ENCODE data around the gene TJP3. TPM values are rescaled to one million over a fixed set of nuclear protein-coding genes. Genes with fewer than 3 reads are reported as not detected.

Gene TJP3, protein sequence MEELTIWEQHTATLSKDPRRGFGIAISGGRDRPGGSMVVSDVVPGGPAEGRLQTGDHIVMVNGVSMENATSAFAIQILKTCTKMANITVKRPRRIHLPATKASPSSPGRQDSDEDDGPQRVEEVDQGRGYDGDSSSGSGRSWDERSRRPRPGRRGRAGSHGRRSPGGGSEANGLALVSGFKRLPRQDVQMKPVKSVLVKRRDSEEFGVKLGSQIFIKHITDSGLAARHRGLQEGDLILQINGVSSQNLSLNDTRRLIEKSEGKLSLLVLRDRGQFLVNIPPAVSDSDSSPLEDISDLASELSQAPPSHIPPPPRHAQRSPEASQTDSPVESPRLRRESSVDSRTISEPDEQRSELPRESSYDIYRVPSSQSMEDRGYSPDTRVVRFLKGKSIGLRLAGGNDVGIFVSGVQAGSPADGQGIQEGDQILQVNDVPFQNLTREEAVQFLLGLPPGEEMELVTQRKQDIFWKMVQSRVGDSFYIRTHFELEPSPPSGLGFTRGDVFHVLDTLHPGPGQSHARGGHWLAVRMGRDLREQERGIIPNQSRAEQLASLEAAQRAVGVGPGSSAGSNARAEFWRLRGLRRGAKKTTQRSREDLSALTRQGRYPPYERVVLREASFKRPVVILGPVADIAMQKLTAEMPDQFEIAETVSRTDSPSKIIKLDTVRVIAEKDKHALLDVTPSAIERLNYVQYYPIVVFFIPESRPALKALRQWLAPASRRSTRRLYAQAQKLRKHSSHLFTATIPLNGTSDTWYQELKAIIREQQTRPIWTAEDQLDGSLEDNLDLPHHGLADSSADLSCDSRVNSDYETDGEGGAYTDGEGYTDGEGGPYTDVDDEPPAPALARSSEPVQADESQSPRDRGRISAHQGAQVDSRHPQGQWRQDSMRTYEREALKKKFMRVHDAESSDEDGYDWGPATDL
- 23.7 and 24.4 TPM in 2 replicates for total RNA-seq
- polyA plus RNA-seq: 49.2 and 56.9 TPM in 2 replicates

DNA sequence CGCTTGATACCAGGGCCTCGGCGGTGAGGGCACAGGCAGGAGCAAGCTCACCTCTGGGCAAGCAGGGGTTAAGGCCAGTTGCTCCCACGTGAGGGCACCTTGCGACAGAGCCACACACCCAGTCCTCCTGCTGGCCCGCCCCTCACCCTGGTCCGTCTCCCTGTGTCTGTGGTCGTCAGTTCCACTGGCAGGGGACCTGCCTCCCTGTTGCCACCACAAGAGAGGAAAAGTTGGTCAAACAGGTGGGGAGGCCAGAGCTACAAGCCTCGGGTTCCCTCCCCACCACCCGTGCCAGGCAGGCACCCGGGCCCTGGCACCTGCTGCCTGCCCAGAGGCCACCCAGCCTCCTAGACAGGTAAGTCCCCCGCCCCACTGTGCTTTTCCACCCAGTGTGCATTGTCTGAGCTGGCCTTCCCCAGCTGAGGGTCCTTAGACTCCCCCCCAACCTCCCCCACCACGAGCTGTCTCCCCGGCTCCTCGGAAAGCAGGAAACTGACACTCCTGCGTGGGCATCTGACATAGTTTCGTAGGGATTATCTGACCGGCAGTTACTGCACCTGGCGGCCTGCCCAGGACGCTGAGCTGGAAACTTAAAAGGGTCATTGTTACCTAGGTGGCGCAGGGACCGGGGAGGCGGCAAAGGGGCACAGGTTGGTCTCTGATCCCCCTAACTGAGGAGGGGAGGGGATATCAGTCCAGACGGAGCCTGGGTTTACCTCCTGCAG, at the start of gene TJP3:
Gene TJP3, plus strand, starts transcription at position 178 of the 725 bp plus-strand sequence. CDS start 20,049 bp downstream, outside the sequence.
- H2AFZ ChIP-seq: no peak within 1 kb of the TSS

DNA sequence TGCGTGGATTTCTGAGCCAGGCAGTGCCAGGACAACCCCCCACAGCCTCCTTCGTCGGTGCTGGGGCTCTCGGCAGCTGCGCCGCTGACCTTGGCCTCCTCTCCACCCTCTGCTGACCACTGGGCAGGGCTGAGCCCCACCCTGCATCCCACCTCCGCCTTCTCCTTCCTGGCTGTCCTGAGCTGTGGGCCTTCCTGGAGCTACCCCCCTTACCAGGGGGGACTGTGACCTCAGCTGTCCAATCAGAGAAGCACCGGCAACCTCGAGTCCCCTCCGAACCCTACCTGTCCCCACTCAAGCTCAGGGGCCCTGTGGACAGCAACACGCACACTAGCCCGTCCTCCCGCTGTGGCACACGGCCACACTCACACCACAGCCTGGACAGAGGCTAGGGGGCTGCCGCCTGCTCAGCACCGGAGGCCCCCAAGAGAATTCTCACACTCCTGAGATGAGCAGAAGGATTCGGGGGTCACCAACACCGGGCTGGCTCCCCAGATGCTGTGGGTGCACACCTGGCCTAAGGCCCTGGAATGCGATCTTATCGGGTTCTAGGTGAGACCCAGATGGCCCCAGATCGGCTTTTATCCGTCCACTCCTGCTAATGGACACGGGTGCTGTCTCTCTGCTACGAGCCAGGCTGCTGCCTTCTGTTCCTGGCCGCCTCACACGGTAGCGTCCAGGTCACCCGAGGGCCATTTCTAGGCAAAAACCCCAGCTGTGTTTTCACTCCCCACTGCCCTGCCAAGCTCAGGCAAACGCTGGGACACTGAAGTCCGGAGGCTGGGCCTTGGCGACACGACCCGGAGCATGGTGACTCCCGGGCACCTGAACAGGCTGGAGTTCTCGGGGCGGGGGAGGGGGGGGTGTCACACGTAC, 49.1 kb upstream of the TJP3 start:
- H3K4me1 ChIP-seq (ENCODE audit: insufficient read depth): no peaks in the 10 kb centered on the region
- no peaks in the 10 kb centered on the region for H4K20me1 ChIP-seq (ENCODE audit: insufficient read depth, poor library complexity, severe bottlenecking)
- H3K36me3 ChIP-seq (replicated peaks; ENCODE audit: insufficient read depth, low read depth): no peaks in the 10 kb centered on the region
- 96% methylated on average over 36 of the region's 37 CpGs for WGBS (ENCODE audit: low lambda C conversion rate, missing lambda C conversion rate)
- no peaks in the 10 kb centered on the region for H3K9me3 ChIP-seq (ENCODE audit: low read depth)
- TF ChIP-seq EZH2 (IDR thresholded peaks at IDR 0.05; ENCODE audit: borderline replicate concordance) (no peak), EZH2phosphoT487 (IDR thresholded peaks at IDR 0.05; ENCODE audit: low read depth, severe bottlenecking, unreplicated experiment) (no peak)
- TF ChIP-seq, protein P1, sequence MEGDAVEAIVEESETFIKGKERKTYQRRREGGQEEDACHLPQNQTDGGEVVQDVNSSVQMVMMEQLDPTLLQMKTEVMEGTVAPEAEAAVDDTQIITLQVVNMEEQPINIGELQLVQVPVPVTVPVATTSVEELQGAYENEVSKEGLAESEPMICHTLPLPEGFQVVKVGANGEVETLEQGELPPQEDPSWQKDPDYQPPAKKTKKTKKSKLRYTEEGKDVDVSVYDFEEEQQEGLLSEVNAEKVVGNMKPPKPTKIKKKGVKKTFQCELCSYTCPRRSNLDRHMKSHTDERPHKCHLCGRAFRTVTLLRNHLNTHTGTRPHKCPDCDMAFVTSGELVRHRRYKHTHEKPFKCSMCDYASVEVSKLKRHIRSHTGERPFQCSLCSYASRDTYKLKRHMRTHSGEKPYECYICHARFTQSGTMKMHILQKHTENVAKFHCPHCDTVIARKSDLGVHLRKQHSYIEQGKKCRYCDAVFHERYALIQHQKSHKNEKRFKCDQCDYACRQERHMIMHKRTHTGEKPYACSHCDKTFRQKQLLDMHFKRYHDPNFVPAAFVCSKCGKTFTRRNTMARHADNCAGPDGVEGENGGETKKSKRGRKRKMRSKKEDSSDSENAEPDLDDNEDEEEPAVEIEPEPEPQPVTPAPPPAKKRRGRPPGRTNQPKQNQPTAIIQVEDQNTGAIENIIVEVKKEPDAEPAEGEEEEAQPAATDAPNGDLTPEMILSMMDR (IDR thresholded peaks at IDR 0.05; ENCODE audit: poor library complexity): no peak
- H3K79me2 ChIP-seq: no peaks in the 10 kb centered on the region
- H2AFZ ChIP-seq: no peak overlapping the region
- H3K9me2 ChIP-seq (replicated peaks; ENCODE audit: insufficient read depth): no peaks in the 10 kb centered on the region
- no peaks in the 10 kb centered on the region for H3K27me3 ChIP-seq
- no peak overlapping the region for H3K4me2 ChIP-seq
- no peak overlapping the region for H3K27ac ChIP-seq
- H3K4me3 ChIP-seq: no peak overlapping the region
- no peak for DNase-seq (ENCODE audit: low spot score)

More for the DNA sequence above, at the start of gene TJP3:
- Histone ChIP-seq H3K9me2 (replicated peaks; ENCODE audit: insufficient read depth) (no peaks in the 10 kb centered on the region), H3K27ac (peak within 1 kb of the TSS; percentile 89), H3K9me3 (ENCODE audit: low read depth) (no peaks in the 10 kb centered on the region), H3K36me3 (replicated peaks; ENCODE audit: insufficient read depth, low read depth) (no peaks in the 10 kb centered on the region), H3K4me2 (peak within 1 kb of the TSS; percentile 72), H3K27me3 (no peaks in the 10 kb centered on the region), H3K4me1 (ENCODE audit: insufficient read depth) (peaks cover 6% of the 10 kb centered on the region), H3K79me2 (peaks cover 6% of the 10 kb centered on the region), H3K4me3 (peak within 1 kb of the TSS; percentile 26), H4K20me1 (ENCODE audit: insufficient read depth, poor library complexity, severe bottlenecking) (no peaks in the 10 kb centered on the region)
- TF ChIP-seq EZH2 (IDR thresholded peaks at IDR 0.05; ENCODE audit: borderline replicate concordance): no peak
- TF ChIP-seq EZH2phosphoT487 (IDR thresholded peaks at IDR 0.05; ENCODE audit: low read depth, severe bottlenecking, unreplicated experiment): no peak
- TF ChIP-seq, protein P1 (IDR thresholded peaks at IDR 0.05; ENCODE audit: poor library complexity): no peak
- peak; percentile 72 for DNase-seq (ENCODE audit: low spot score)
- WGBS (ENCODE audit: low lambda C conversion rate, missing lambda C conversion rate): 41% methylated on average over 22 of the region's 24 CpGs

DNA sequence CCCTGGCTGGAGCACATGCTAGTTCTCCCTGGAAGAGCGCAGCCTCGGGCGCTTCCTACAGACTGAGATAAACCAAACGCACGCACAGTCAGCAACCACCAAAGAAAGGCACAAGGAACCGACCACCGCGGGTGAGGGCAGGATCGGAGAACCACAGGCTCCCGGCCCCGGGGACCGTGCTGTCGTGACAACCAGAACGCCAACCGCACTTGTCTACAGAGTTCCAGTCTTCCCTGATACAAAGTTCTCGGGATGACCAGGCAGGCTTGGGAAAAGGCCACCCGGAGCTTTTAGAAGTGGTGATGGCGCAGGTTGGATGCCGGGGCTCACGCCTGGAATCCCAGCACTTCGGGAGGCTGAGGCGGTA, 48.5 kb upstream of the TJP3 start:
- Histone ChIP-seq H3K9me2 (replicated peaks; ENCODE audit: insufficient read depth) (no peaks in the 10 kb centered on the region), H2AFZ (no peak overlapping the region), H3K4me2 (no peak overlapping the region), H3K27me3 (no peaks in the 10 kb centered on the region), H4K20me1 (ENCODE audit: insufficient read depth, poor library complexity, severe bottlenecking) (no peaks in the 10 kb centered on the region), H3K4me1 (ENCODE audit: insufficient read depth) (no peaks in the 10 kb centered on the region), H3K79me2 (no peaks in the 10 kb centered on the region), H3K4me3 (no peak overlapping the region), H3K36me3 (replicated peaks; ENCODE audit: insufficient read depth, low read depth) (no peaks in the 10 kb centered on the region), H3K27ac (no peak overlapping the region), H3K9me3 (ENCODE audit: low read depth) (no peaks in the 10 kb centered on the region)
- WGBS (ENCODE audit: low lambda C conversion rate, missing lambda C conversion rate): 93% methylated on average over 20 of the region's 22 CpGs
- no peak for DNase-seq (ENCODE audit: low spot score)
- TF ChIP-seq EZH2 (IDR thresholded peaks at IDR 0.05; ENCODE audit: borderline replicate concordance): no peak
- no peak for TF ChIP-seq EZH2phosphoT487 (IDR thresholded peaks at IDR 0.05; ENCODE audit: low read depth, severe bottlenecking, unreplicated experiment)
- TF ChIP-seq, protein P1 (IDR thresholded peaks at IDR 0.05; ENCODE audit: poor library complexity): no peak

Data from hepatocyte (in vitro differentiated cells).